NCI-H146 treated with DMSO at 0.1 percent for 48 hours (cell line): Measurements from ENCODE around the gene STH.

Source experiments
- DNase-seq: peaks from one replicate; lab custom pipeline; 2025; ENCODE audit not compliant: unreplicated experiment; lab: John Stamatoyannopoulos, UW

Gene STH

DNA sequence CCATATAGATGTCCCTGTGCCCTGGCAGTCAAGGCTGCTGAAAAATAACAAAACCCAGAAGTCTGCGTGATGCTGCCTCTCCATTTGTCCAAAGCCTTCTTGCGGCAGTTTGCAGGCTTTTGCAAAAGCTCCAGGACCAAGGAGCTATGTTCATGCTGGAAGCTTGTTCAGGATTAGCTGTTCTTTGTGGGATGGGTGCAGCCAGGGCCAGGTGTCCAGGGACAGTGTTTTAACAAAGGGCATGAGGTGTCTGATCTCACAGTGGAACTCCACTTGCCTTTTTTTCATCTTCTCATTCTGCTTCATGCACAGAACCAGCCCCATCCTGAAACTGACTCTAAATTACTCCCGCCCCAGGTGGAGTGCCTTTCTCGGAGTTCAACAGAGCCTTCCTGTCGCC is 31.7 kb upstream of the STH start:
- no peak for DNase-seq

DNA sequence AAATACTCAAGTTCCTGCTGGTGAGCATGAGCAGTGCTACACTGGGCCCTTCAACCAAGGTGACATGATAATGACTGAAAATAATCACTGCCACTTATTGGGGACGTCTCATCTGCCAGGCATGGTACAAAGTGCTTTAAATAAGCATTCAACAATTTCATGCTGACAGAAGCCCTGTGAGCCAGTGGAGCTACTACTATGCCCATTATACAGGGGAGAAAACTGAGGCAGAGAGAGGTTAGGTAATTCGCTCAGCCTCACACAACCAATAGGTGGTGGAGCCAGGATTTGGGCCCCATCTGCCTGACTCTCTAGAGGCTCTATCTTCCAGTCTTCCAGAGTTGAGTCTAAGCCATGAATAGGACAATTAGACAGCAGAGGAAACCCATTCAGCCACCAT is 30.3 kb upstream of the STH start:
- DNase-seq: no peak

- no peak for DNase-seq
These were observed 29.3 kb upstream of the STH start for GRCh38 chr17:45969726-45970125.

GRCh38 chr17:45970659-45971058 is 28.4 kb upstream of the STH start:
- DNase-seq: no peak

GRCh38 chr17:45971698-45972141 is 27.3 kb upstream of the STH start:
- DNase-seq: no peak

GRCh38 chr17:45972531-45972930 is 26.5 kb upstream of the STH start:
- no peak for DNase-seq

GRCh38 chr17:45973099-45973780 is 25.8 kb upstream of the STH start:
- no peak for DNase-seq

DNA sequence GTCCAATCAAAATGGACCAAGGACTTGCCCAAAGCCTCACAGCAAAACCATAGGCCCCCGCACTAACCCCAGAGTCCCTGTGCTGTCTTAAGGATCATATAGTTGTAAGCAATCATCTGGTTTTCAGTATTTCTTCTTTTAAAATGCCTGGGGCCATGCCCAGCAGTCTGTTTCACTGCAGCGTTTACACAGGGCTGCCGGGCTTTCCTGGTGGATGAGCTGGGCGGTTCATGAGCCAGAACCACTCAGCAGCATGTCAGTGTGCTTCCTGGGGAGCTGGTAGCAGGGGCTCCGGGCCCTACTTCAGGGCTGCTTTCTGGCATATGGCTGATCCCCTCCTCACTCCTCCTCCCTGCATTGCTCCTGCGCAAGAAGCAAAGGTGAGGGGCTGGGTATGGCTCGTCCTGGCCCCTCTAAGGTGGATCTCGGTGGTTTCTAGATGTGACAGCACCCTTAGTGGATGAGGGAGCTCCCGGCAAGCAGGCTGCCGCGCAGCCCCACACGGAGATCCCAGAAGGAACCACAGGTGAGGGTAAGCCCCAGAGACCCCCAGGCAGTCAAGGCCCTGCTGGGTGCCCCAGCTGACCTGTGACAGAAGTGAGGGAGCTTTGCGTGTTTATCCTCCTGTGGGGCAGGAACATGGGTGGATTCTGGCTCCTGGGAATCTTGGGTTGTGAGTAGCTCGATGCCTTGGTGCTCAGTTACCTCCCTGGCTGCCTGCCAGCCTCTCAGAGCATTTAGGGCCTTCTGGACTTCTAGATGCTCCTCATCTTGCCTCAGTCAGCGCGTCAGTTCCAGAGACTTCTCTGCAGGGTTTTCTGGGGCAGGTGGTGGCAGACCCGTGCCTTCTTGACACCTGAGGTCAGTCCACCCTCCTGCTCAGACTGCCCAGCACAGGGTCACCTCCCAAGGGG is 24.8 kb upstream of the STH start:
- no peak for DNase-seq

- no peak for DNase-seq
These were observed 24.0 kb upstream of the STH start for GRCh38 chr17:45974916-45975630.

- no peak for DNase-seq
These were observed 23.3 kb upstream of the STH start for GRCh38 chr17:45975640-45976295.

GRCh38 chr17:45976391-45976754 is 22.7 kb upstream of the STH start:
- no peak for DNase-seq

DNA sequence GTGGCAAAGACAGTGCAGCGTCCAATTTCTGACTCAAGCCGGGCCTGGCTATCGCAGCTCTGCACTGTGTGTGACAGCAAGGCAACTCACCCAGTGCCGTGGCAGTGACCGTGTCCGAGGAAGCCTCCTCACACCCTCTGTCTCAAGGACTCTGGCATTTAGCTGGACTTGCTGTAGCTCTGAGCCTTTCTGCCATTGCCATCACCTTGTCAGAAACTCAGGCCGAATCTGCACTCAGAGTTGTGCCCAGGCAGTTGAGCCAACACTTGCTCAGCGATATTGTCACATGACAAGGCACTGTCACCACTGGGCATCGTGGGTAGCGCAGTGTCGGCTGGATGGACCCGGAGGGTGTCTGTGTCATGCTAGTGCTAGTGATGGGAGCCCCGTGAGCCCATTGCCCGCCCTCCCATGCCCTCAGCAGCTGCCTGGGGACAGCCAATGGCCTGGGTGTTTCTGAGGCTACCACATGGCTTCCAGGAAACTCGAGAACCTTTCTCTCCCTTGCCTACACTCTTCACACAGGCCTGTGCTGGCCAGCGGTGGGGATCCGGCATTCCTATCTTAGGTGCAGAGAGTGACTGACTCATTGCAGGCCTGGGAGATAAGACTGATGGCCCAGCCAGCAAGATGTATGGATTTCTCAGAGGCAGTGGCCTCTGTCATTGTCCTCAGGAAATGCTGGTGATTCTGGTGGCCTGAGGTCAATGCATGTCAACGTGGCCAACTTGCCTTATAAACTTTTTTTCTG is 22.1 kb upstream of the STH start:
- no peak for DNase-seq

GRCh38 chr17:45977506-45977824 is 21.6 kb upstream of the STH start:
- no peak for DNase-seq

DNA sequence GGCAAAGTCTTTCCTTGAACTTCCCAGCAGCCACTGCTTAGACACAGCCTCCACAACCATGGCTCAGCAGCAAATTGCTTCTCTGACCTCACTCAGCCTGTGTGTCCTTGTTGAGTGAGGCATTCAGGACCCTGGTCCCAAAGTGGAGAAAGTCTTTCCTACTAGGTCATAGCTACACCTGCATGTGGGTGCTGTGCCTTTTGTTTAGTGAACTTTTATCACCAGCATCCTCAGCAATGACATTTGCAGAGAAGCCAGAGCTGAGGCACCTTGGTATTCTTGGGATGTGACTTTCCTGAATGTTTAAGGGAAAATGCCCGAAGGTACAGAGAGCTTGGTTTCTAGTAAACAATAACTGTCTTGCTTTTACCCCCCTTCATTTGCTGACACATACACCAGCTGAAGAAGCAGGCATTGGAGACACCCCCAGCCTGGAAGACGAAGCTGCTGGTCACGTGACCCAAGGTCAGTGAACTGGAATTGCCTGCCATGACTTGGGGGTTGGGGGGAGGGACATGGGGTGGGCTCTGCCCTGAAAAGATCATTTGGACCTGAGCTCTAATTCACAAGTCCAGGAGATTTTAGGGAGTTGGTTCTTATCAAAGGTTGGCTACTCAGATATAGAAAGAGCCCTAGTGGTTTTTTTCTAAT is 20.9 kb upstream of the STH start:
- DNase-seq: no peak

GRCh38 chr17:45979137-45979536 is 19.9 kb upstream of the STH start:
- DNase-seq: no peak

GRCh38 chr17:45980855-45981254 is 18.2 kb upstream of the STH start:
- no peak for DNase-seq

- DNase-seq: no peak
These were observed 17.7 kb upstream of the STH start for GRCh38 chr17:45981306-45981705.

DNA sequence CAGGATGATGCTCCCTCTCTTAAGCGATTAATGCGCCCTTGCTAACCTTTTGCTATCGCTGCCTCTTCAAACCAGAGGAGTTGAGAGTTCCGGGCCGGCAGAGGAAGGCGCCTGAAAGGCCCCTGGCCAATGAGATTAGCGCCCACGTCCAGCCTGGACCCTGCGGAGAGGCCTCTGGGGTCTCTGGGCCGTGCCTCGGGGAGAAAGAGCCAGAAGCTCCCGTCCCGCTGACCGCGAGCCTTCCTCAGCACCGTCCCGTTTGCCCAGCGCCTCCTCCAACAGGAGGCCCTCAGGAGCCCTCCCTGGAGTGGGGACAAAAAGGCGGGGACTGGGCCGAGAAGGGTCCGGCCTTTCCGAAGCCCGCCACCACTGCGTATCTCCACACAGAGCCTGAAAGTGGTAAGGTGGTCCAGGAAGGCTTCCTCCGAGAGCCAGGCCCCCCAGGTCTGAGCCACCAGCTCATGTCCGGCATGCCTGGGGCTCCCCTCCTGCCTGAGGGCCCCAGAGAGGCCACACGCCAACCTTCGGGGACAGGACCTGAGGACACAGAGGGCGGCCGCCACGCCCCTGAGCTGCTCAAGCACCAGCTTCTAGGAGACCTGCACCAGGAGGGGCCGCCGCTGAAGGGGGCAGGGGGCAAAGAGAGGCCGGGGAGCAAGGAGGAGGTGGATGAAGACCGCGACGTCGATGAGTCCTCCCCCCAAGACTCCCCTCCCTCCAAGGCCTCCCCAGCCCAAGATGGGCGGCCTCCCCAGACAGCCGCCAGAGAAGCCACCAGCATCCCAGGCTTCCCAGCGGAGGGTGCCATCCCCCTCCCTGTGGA is 16.0 kb upstream of the STH start:
- DNase-seq: no peak

GRCh38 chr17:45983614-45984310 is 15.3 kb upstream of the STH start:
- no peak for DNase-seq
